Stimulated activated CD8-positive, alpha-beta memory T cell treated with anti-CD3 and anti-CD28 coated beads, Interleukin-4, amount 100 ng/mL, for 24 hours (primary cell): Measurements from ENCODE around the gene CYP4F3.
A peak's percentile ranks its signal among the peaks of the same experiment; 100 is the strongest.
"Not testable (repeated sequence)": the region's sequence is repeated elsewhere in the genome, so short reads cannot be mapped to it uniquely, and the experiment has no call there.

Experiments used
- DNase-seq: peaks from one replicate; pipeline ENCODE4 v3.0.0-alpha.2; 2020; ENCODE audit warnings: low read depth

Gene CYP4F3

GRCh38 chr19:15631817-15632216 is 8.9 kb upstream of the CYP4F3 start:
- DNase-seq: peak; percentile 11

- DNase-seq: no peak
Observed at GRCh38 chr19:15633082-15633835, 7.4 kb upstream of the CYP4F3 start.

- no peak for DNase-seq
Observed at GRCh38 chr19:15634105-15634504, 6.6 kb upstream of the CYP4F3 start.

- no peak for DNase-seq
Observed at GRCh38 chr19:15635016-15635805, 5.5 kb upstream of the CYP4F3 start.

- no peak for DNase-seq
Observed at GRCh38 chr19:15636026-15636425, 4.7 kb upstream of the CYP4F3 start.

GRCh38 chr19:15639596-15639995 is 1.1 kb upstream of the CYP4F3 start:
- no peak for DNase-seq

- DNase-seq: no peak
Observed at GRCh38 chr19:15640904-15641597, 354 bp downstream of the CYP4F3 start.

- no peak for DNase-seq
Observed at GRCh38 chr19:15641901-15642491, 1.3 kb downstream of the CYP4F3 start.

GRCh38 chr19:15642807-15643206 is 2.1 kb downstream of the CYP4F3 start:
- no peak for DNase-seq

GRCh38 chr19:15643387-15643786 is 2.7 kb downstream of the CYP4F3 start:
- DNase-seq: no peak

- DNase-seq: no peak
Observed at GRCh38 chr19:15644066-15644741, 3.5 kb downstream of the CYP4F3 start.

- DNase-seq: no peak
Observed at GRCh38 chr19:15644816-15645215, 4.1 kb downstream of the CYP4F3 start.

GRCh38 chr19:15649526-15649925 is 8.8 kb downstream of the CYP4F3 start:
- DNase-seq: no peak

GRCh38 chr19:15650123-15650522 is 9.4 kb downstream of the CYP4F3 start:
- DNase-seq: not testable (repeated sequence)

- DNase-seq: no peak
Observed at GRCh38 chr19:15651791-15652190, 11.1 kb downstream of the CYP4F3 start.

GRCh38 chr19:15652559-15653278 is 12.0 kb downstream of the CYP4F3 start:
- no peak for DNase-seq

- DNase-seq: no peak
Observed at GRCh38 chr19:15656467-15656866, 15.8 kb downstream of the CYP4F3 start.

GRCh38 chr19:15663247-15663646 is 22.6 kb downstream of the CYP4F3 start:
- no peak for DNase-seq

- DNase-seq: no peak
Observed at GRCh38 chr19:15666186-15666585, 25.5 kb downstream of the CYP4F3 start.

GRCh38 chr19:15666883-15667282 is 26.2 kb downstream of the CYP4F3 start:
- DNase-seq: no peak

- no peak for DNase-seq
Observed at GRCh38 chr19:15669440-15669839, 28.7 kb downstream of the CYP4F3 start.
